SU-DHL-6 (cell line): ENCODE measurements around the gene CSF3R.

Source experiments
- EZH2phosphoT487 ChIP-seq: fragments of 200-600 bp; sonication (generic), shearing (Covaris generic); conservative IDR thresholded peaks from 2 replicates; pipeline ENCODE4 v1.6.1; 2018; ENCODE audit warnings: mild to moderate bottlenecking, antibody characterized with exemption, low read length, moderate library complexity, mixed read lengths
- TF ChIP-seq, protein P1 (sequence below): fragments of 200-600 bp; sonication (generic); IDR thresholded peaks from one replicate; pipeline ENCODE4 v1.5.1; 2017; ENCODE audit warnings: antibody characterized with exemption, mild to moderate bottlenecking, low read length, moderate library complexity; ENCODE audit not compliant: insufficient read depth, poor library complexity, severe bottlenecking

DNA sequence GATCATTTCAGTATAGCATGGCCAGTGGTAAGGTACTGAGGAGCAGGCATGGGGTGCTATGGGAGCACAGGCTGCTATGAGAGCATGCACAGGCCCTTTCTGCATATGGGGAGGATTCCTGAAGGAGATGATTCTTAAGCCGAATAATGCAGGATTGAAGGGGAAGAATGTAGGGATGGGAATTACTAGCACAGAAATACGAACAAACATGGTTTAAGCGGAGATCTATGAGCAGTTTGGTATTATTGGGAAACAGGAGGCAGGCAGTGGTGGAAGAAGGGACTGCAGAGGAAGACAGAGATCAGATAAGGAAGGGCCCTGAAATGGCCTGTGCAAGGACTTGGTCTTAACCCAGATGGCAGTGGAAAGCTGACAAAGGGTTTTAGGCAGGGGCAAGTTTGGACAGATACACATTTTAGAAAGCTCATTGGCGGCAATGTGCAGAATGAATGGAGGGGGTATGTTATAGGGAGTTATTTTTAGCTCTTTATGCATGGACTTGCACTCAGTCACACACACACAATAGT lies 34.1 kb downstream of the CSF3R start:
- TF ChIP-seq, protein P1, sequence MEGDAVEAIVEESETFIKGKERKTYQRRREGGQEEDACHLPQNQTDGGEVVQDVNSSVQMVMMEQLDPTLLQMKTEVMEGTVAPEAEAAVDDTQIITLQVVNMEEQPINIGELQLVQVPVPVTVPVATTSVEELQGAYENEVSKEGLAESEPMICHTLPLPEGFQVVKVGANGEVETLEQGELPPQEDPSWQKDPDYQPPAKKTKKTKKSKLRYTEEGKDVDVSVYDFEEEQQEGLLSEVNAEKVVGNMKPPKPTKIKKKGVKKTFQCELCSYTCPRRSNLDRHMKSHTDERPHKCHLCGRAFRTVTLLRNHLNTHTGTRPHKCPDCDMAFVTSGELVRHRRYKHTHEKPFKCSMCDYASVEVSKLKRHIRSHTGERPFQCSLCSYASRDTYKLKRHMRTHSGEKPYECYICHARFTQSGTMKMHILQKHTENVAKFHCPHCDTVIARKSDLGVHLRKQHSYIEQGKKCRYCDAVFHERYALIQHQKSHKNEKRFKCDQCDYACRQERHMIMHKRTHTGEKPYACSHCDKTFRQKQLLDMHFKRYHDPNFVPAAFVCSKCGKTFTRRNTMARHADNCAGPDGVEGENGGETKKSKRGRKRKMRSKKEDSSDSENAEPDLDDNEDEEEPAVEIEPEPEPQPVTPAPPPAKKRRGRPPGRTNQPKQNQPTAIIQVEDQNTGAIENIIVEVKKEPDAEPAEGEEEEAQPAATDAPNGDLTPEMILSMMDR, result no peak
- TF ChIP-seq EZH2phosphoT487, result no peak
